ENCODE results near the gene A1CF.
"Not testable (repeated sequence)": the region's sequence is repeated elsewhere in the genome, so short reads cannot be mapped to it uniquely, and the experiment has no call there.

The A1CF gene, protein sequence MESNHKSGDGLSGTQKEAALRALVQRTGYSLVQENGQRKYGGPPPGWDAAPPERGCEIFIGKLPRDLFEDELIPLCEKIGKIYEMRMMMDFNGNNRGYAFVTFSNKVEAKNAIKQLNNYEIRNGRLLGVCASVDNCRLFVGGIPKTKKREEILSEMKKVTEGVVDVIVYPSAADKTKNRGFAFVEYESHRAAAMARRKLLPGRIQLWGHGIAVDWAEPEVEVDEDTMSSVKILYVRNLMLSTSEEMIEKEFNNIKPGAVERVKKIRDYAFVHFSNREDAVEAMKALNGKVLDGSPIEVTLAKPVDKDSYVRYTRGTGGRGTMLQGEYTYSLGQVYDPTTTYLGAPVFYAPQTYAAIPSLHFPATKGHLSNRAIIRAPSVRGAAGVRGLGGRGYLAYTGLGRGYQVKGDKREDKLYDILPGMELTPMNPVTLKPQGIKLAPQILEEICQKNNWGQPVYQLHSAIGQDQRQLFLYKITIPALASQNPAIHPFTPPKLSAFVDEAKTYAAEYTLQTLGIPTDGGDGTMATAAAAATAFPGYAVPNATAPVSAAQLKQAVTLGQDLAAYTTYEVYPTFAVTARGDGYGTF

DNA sequence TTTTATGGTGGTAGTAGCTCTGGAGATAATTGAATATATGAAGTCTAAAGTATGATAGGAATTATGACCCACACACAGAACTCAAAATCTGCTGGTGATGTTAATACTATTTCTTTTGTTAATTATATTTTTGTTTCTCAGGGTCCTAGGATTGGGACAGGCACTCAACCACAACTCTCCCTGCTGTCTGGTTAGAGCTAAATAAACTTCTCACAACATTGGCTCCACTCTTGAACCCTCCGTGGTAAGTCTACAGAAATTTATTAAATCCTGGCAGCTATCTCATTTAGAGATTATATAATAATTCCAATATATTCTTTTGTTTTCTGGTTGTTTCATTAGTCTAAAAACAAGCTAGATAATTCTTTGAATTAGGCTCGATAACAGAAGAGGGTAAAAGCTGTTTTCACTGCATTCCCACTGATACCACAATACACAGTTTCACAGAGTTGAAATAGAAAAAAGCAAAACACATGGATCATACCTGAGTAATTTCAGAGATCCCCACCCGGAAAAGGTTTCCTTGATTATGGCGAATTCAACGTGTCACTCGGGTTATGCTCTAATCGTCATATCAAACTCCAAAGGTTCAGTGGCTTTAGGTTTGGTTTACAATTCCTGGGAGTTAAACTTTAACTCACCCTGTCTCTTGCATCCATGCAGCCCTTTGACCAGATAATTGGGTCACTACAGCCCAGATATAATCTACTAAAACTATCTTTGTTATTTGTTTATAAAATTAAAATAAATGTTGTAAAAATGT, at the start of gene A1CF:
TSS of gene A1CF (minus strand) at position 531 of the 763 bp plus-strand sequence. CDS start 25,687 bp downstream, outside the sequence.
- no peak for DNase-seq (ENCODE audit: low read depth in 2 of 3, low spot score in 2 of 3)

- no peak for DNase-seq (ENCODE audit: low read depth in 2 of 3, low spot score in 2 of 3)
These were observed 46.6 kb upstream of the A1CF start for GRCh38 chr10:50931948-50932431.

DNA sequence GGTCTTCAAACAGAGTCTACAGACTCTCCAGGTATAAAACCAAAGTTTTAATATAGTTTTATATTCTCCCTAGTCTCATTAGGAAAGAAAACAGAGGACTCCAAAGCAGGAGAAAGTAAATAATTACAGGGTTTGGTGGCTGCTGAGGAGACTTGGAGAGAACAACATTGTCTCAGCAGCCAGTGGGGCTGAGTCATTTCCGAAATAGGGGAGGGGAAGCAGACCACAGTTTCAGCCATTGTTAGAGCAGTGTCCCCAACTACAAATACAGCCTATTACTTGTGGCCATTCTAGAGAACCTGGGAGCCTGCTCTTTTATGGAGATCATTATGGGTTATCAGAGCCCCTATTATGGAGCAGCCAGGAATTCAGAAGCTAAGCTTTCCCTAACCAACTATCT, 44.2 kb upstream of the A1CF start:
- no peak for DNase-seq (ENCODE audit: low read depth in 2 of 3, low spot score in 2 of 3)

GRCh38 chr10:50928190-50928552, 42.7 kb upstream of the A1CF start:
- DNase-seq (ENCODE audit: low read depth in 2 of 3, low spot score in 2 of 3) = no peak

- DNase-seq (ENCODE audit: low read depth in 2 of 3, low spot score in 2 of 3) = no peak
These were observed 42.2 kb upstream of the A1CF start for GRCh38 chr10:50927522-50928189.

DNA sequence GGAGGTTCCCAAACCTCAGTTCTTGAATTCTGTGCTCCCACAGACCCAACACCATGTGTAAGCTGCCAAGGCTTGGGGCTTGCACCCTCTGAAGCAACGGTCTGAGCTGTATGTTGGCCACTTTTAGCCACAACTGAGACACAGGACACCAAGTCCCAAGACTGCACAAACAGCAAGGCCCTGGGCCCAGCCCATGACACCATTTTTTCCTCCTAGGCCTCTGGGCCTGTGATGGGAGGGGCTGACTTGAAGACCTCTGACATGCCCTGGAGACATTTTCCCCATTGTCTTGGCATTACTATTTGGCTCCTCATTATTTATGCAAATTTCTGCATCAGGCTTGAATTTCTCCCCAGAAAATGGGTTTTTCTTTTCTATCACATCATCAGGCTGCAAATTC, 38.0 kb upstream of the A1CF start:
- not testable (repeated sequence) for DNase-seq (ENCODE audit: low read depth in 2 of 3, low spot score in 2 of 3)

DNA sequence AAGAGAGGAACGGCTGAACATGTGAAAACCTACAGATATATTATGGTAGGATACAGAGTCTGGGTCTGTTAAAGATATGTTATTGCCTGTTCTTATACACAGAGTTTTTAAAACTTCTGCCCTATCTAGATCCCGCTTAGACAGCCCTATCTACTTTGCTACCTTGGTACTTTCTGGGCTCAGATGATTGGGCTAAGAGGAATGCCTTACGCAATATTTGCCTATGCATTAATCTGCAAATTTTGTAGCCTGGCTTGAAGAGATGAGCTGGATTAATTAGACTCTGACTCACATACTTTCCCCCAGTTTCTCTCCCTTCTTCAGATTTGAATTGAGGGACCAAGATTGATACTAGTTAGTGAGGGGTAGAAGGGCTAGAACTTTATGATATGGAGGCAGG, 33.6 kb upstream of the A1CF start:
- no peak for DNase-seq (ENCODE audit: low read depth in 2 of 3, low spot score in 2 of 3)

DNA sequence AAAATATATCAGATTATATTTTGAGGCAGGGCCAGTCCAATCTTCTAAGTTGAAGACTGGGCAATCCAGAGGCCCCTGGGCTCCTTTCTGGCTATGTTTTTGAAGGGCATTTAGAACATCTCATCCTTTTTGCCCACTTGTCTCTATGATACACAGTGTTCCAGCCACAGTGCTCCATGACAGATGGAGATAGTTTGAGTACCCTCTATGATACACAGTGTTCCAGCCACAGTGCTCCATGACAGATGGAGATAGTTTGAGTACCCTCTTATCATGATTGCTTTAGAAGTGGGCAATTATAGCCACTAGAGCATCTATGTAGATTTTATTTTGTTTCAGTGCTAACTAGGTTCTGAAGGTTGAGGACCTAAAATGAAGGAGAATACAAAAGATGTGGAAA, 33.1 kb upstream of the A1CF start:
- no peak for DNase-seq (ENCODE audit: low read depth in 2 of 3, low spot score in 2 of 3)

GRCh38 chr10:50917486-50917885, 32.1 kb upstream of the A1CF start:
- no peak for DNase-seq (ENCODE audit: low read depth in 2 of 3, low spot score in 2 of 3)

- DNase-seq (ENCODE audit: low read depth in 2 of 3, low spot score in 2 of 3) = no peak
These were observed 24.0 kb upstream of the A1CF start for GRCh38 chr10:50909334-50910014.

DNA sequence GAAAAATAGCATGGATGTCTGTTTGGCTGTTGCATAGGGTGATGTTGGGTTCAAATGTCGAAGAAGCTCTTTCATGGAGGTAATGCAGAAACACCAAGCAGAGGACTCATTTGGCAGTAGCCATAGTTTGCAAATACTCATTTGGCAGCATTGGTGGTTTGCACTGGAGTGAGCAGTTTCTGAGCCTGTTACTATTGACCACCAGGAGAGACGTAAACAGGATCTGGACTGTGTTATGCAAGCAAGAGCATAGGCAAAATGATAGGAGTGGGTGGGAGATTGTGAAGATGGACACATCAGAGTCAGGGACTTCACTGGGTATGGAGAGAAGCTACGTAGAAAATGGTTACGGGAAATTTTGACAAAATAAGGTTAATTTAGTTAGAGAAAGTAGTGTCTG, 22.9 kb upstream of the A1CF start:
- no peak for DNase-seq (ENCODE audit: low read depth in 2 of 3, low spot score in 2 of 3)

- DNase-seq (ENCODE audit: low read depth in 2 of 3, low spot score in 2 of 3) = not testable (repeated sequence)
These were observed 20.4 kb upstream of the A1CF start for GRCh38 chr10:50905797-50906196.

- DNase-seq (ENCODE audit: low read depth in 2 of 3, low spot score in 2 of 3) = no peak
These were observed 11.3 kb upstream of the A1CF start for GRCh38 chr10:50896721-50897120.

DNA sequence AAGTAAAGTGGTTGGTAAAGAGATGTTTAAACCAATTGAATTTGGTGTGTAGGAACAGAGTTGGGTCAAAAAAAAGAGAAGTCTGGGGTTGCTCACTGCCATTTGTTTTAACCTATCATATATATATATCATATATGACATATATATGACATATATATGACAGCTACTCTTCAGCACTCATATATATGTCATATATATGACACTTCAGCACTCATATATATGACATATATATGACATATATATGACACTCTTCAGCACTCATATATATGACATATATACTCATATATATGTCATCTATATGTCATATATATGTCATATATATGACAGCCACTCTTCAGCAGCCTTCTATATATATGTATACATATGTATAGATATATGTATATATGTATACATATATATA, 8.9 kb upstream of the A1CF start:
- DNase-seq (ENCODE audit: low read depth in 2 of 3, low spot score in 2 of 3) = no peak

- no peak for DNase-seq (ENCODE audit: low read depth in 2 of 3, low spot score in 2 of 3)
These were observed 7.0 kb upstream of the A1CF start for GRCh38 chr10:50892467-50892866.

DNA sequence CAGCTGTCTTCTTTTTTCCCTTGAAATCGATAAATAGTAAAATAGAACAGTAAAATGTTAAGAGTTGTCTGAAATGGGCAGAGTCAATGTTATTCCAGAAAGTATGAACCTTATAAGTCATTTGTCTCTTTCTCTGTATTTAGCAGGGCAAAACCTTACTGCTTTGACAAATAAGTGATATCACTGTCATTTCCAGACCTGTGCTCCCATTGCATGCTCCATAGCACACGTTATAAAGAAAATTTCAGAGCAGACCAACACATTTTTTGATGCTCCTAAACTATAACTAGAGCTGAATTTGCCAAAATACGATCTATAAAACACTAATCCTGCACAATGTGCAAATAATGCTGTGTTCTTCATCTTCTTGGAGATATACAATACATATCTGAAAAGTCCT, 1.1 kb downstream of the A1CF start:
- no peak for DNase-seq (ENCODE audit: low read depth in 2 of 3, low spot score in 2 of 3)

DNA sequence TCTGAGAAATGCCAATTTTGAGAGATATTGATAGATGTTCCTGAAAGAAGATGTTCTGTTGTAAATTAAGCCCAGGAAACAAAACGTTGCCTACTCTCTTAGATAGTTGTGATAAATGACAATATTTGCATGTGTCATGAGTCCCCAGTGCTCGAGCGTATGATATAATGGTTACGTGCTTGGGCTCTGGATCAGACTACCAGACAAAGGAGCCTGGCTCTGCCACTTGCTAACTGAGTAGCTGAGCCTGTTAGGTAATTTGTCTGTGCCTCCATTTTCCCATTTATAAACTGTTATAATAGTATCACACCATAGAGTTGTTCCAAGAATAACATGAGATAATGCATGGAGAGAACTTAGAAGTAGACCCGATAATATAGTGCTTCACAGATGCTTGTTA, 1.8 kb downstream of the A1CF start:
- DNase-seq (ENCODE audit: low read depth in 2 of 3, low spot score in 2 of 3) = no peak

DNA sequence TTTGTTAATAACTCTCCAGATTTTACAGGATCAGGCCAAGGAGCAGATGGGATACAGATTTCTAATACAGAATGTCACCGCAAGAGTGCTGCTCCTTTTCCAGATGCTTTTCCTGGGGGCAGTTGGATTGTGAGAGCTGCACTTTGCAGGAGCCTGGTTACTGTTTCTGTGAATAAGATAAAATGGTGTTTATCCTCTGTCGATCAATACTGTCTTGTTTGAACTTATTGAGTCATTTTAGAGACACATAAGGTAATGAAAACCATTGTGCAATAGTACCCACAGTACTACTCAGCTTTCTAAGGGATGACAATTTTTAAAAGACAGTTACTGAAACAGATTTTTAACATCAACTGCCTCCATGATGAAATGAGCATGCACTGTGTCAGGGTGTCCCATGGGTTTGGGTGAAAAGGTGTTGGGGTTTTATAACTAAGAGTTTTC, 2.9 kb downstream of the A1CF start:
- no peak for DNase-seq (ENCODE audit: low read depth in 2 of 3, low spot score in 2 of 3)

- DNase-seq (ENCODE audit: low read depth in 2 of 3, low spot score in 2 of 3) = not testable (repeated sequence)
These were observed 4.4 kb downstream of the A1CF start for GRCh38 chr10:50881046-50881445.

- no peak for DNase-seq (ENCODE audit: low read depth in 2 of 3, low spot score in 2 of 3)
These were observed 9.0 kb downstream of the A1CF start for GRCh38 chr10:50876429-50876828.

DNA sequence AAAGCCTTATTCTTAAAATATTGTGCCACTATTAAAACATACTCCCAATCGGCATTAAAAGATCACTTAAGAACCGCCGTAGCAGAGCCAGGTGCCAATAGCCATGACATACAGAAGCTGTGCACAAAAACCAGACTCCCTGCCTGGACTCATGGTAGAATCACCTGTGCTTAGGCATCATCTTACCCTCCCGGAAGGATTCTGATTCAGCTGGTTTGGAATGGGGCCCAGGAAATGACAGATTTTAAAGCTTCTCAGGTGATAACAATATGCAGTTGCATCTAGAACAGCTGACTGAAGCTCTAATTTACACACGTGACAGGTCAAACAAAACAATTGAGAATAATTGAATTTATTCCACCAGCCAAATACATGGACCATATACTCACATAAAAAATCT, 10.7 kb downstream of the A1CF start:
- no peak for DNase-seq (ENCODE audit: low read depth in 2 of 3, low spot score in 2 of 3)

All from activated CD8-positive, alpha-beta memory T cell treated with anti-CD3 and anti-CD28 coated beads for 48 hours (primary cell).